DMS79 (cell line): ENCODE data around the gene ANKH.
"Not testable (repeated sequence)": the region's sequence is repeated elsewhere in the genome, so short reads cannot be mapped to it uniquely, and the experiment has no call there.

Experiments
- DNase-seq: peaks from one replicate; lab custom pipeline; 2025; lab: John Stamatoyannopoulos, UW

Gene ANKH

GRCh38 chr5:14854799-14855198 is 16.8 kb downstream of the ANKH start:
- no peak for DNase-seq

- DNase-seq: no peak
Measured at GRCh38 chr5:14853685-14854084, 17.9 kb downstream of the ANKH start.

GRCh38 chr5:14852779-14853178 is 18.8 kb downstream of the ANKH start:
- DNase-seq: no peak

- no peak for DNase-seq
Measured at GRCh38 chr5:14851999-14852526, 19.5 kb downstream of the ANKH start.

- no peak for DNase-seq
Measured at GRCh38 chr5:14851597-14851996, 20.0 kb downstream of the ANKH start.

- DNase-seq: no peak
Measured at GRCh38 chr5:14851050-14851419, 20.5 kb downstream of the ANKH start.

GRCh38 chr5:14850419-14851049 is 21.0 kb downstream of the ANKH start:
- no peak for DNase-seq

- no peak for DNase-seq
Measured at GRCh38 chr5:14849516-14850294, 21.9 kb downstream of the ANKH start.

GRCh38 chr5:14848942-14849341 is 22.6 kb downstream of the ANKH start:
- not testable (repeated sequence) for DNase-seq

- DNase-seq: no peak
Measured at GRCh38 chr5:14848385-14848784, 23.2 kb downstream of the ANKH start.

- no peak for DNase-seq
Measured at GRCh38 chr5:14847471-14847870, 24.1 kb downstream of the ANKH start.

- no peak for DNase-seq
Measured at GRCh38 chr5:14842117-14842516, 29.5 kb downstream of the ANKH start.

- DNase-seq: no peak
Measured at GRCh38 chr5:14840624-14841023, 31.0 kb downstream of the ANKH start.

- DNase-seq: no peak
Measured at GRCh38 chr5:14838396-14839319, 32.9 kb downstream of the ANKH start.

- DNase-seq: not testable (repeated sequence)
Measured at GRCh38 chr5:14837423-14838122, 34.0 kb downstream of the ANKH start.

- DNase-seq: no peak
Measured at GRCh38 chr5:14834584-14835550, 36.7 kb downstream of the ANKH start.

- DNase-seq: no peak
Measured at GRCh38 chr5:14834062-14834461, 37.5 kb downstream of the ANKH start.

GRCh38 chr5:14831006-14831338 is 40.6 kb downstream of the ANKH start:
- no peak for DNase-seq

GRCh38 chr5:14830210-14831005 is 41.2 kb downstream of the ANKH start:
- DNase-seq: no peak

GRCh38 chr5:14829396-14829795 is 42.2 kb downstream of the ANKH start:
- DNase-seq: no peak
